Middle frontal gyrus (tissue), 1 donor: ENCODE measurements around the gene COL13A1.

Experiments
- DNase-seq: peaks from one replicate; pipeline ENCODE4 v3.0.0-alpha.2; 2015; ENCODE audit warnings: low spot score; ENCODE audit errors: extremely low spot score

Gene COL13A1

DNA sequence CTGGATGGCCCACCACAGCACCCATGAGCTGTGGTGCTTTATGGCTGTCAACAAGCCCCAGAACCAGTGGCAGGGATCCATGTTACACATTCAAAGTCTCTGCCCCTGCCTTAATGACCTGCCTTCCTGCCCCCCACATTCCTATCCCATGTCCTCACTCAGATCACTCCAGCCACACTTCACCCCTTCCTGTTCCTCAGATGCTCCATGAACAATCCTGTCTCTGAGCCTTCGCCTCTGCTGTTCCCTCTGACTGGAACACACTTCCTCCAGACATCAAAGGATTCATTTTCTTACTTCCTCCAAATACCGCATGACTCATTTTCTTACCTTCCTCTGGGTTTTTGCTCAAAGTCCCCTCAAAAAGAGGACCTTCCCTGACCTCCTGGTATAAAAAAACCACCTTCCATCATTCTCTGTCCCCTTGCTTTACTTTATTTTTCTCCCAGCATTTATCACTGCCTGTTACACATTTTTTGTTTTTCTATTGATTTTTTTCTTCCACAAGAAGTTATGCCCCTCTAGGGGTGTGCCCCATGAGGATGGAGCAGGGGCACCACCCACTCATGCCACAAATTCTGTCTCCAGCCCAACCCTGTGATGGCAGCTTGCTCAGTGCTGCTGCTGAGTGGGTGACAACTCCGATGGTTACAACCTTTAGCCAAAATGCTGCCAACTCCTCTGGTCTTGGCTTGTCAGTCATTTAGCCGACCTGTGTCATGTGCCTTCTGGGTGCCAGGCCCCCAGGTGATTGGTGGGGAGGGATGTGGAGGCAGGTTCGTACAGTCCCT, 18.2 kb downstream of the COL13A1 start:
- DNase-seq, result no peak

DNA sequence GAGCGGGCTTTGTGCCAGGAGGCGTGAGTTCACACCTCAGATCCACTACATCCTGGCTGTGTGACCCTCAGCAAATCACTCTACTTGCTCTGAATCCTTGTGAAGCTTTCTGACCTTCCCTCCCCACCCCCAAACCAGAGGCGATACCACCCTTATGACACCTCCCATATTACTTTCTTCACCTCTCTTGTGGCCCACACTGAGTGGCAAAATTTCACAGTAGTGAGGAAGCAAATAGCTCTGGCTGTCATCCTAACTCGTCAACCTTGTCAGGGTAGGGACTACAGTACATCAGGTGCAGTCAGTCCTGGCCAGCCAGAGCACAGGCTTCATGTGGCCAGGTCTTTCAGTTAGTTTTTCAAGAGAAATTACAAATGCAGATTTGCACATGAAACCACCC, 19.1 kb downstream of the COL13A1 start:
- no peak for DNase-seq

DNA sequence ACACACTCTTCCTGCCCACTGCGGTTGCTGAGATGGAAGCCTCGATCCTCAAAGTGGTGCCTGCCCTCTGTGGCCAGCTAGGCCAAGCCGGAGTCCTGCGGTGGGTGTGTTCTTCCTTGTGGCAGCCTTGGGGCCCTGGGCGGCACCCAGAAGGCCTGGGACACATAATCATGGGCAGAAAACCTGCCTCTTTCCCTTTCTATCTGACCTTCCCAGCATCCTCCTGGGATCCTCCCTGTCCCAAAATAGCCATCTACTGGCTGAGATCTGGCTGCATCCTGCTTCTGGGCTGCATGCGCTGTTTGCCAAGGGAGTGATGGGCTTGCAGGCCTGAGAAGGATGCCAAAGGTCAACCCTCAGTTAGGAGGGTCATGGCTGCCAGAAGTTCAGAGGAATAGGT, 23.9 kb downstream of the COL13A1 start:
- no peak for DNase-seq

DNA sequence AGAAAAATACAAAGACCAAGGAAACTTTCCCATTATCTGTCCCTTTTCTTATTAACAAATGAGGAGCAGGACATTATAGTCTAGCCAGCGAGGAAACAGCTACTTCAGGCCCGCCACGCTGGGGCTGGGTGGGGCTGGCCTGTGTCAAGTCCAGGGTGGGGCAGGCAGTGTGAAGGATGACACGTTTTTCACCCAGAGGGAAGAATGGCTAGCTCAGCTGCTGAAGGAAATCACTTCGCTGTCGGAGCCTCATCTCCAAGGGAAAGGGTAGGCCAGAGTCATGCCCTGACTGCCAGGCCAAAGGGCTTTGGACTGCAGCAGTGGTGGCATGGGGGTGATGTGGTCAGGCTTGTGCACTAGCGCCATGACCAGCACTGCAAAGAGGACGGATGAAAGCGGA, 24.4 kb downstream of the COL13A1 start:
- no peak for DNase-seq

DNA sequence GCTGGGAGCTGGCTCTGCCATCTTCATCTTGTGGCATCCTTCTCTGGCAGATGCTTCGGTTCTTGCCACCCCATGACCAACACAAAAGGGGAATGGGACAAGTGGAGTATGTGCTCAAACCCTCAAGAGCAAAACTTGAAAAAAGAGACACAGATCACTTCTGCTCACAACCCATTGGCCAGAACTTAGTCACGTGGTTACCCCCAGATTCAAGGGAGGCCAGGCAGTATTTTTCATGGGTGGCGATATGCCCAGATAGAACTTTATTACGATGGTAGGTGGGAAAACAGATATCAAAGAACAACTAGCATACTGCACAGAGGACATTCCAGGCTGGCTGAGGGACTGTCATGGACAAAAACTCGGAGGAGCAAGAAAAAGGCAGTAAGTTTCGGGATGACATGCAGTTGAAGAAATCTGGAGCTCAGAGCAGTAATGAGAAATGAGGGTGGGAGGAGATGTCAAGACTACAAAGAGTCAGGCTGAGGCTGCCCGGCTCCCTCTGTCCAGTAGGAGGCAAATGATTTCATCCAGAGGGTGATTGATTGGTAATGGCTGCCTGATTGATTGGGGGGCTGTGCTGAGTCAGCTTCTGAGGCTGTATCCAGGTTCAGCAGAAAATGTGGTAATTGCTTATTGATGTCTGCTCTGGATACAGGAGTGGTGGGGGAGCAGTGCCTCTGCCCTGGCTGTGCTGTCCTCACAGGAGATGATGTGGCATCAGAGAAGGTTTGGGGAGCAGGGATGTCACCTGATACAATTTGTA, 25.3 kb downstream of the COL13A1 start:
- DNase-seq, result no peak

DNA sequence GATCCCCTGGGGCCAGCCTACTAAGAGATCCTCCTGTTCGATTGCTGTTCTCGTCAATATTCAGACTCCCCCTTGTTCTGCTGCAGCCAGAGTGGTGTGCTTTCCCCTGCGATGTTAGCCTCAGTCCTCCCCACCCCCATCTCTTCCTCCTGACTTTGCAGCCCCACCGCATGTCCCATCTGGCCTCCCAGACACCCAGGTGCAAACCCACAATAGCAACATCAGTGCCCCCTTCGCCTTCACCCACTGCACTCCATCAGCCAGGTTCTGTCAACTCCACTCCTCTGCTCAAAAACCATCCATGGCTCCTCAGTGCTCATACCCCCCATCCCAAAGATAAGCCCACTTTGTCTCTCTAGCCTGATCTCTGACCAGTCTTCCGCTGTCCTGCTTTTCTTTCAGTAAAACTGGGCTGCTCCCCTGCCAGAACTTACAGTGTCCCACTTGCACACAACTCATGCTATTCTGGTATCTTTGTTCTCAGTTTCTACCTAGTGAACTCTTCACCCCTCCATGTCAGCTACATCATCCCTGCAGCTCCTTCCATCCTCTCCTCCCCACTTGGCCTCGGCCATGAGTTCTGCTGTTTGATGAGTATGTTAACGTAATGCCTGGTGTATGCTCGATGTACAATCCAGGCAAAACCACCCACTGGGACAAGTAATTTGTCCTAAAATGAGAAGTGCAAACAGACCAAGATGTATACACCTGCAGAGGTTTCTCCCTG, 26.6 kb downstream of the COL13A1 start:
- no peak for DNase-seq

DNA sequence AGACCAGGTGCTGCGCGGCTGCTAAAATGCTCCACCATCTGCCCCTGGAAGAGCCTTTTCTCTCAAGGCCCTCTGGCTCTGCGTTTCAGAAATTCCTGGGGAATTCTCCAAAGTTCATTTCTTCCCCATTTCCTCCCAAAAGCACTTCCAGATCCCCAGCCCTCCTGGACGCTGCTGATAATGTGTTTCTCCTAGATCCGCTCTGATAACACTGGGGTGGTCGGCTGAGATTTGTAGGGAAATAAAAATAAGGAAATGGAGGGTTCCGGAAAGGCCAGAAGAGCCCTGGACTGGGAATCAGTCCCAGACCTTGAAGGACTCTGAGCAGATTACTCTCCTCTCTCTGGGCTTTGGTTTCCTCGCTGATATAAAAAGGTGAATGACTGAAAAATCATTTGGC, 28.1 kb downstream of the COL13A1 start:
- DNase-seq, result no peak

DNA sequence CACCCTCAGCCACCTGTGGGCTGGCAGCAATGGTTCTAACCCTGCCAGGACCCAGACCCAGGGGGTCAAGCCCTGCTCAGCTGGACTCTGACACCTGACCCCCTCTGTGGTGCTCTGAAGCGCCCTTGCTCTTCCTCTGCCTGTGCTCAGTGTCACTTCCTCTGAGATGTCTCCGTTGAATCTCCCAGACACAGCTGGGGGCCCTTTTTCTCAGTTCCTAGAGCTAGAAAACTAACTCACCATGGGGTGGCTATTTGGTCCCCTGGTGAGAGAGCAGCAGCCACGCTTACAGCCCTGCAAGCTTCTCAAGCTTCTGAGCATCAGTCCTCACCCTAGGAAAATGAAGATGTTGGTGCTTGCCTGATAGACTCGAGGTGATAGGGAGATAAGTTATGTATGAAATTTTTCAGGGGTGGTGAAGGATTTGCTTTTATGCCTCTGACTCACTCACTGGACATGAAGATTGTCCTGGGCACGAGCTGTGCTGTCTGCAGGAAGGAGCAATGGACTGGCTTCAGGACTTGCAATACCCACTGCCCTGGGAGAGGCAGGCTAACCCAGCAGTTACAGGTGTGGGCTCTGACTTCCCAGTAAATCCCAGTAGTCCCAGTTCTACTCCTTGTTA, 29.6 kb downstream of the COL13A1 start:
- DNase-seq, result no peak

DNA sequence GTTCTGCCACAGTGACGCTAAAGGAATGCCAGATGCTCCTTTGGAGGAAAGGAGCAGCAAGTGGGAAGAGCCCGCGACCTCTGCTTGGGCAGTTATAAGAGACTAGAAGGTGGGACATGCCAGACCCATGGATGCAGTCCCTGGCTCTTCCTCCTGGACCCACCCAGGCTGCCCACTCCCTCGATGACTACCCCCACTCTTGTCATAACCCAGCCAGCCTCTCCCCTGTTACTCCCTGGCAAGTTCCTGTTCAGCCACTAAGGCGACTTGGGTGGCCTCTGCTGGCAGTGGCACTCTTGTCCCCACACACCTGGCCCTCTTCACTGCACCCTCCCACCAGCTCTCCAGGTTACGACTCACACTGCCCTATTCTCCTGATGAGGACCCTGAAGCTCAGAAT, 33.5 kb downstream of the COL13A1 start:
- DNase-seq, result no peak

DNA sequence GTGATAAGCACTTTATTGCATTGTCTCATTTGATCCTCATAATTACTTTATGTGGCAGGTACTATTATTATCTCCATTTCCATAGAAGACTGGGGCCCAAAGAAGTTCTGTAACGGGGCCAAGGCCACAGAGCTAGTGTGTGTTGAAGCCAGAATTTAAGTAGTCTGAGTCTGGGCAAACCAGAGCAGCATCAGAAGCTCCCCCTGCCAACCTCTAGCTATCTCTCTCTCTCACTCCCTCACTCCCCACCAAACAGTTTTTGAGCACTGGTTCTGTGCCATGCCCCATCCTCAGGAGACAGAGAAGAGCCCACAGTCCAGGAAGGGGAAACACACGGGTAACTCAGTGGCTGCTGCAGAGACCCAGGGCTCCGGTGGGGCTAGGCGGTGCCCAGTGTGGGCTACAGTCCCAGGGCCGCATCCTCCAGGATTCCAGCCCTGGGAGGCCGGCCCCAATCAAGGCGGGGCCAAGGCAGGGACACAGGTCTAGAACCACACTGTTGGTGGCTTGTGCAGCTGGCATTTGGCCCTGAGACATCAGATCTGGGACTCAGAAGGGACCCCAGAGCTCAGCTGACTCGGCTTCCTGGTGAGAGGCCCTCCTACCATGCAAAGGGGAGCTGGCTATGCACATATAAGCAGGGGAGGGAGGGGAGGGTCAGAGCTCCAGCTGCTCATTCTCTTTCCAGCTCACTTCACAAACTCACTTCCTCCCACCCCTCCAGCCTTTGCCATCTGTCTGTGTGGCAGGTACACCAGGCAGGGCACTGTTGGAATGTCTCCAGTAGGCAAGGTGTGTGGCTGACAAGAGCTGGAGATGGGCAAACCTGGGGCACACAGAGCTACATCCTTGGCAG, 34.4 kb downstream of the COL13A1 start:
- DNase-seq, result no peak

DNA sequence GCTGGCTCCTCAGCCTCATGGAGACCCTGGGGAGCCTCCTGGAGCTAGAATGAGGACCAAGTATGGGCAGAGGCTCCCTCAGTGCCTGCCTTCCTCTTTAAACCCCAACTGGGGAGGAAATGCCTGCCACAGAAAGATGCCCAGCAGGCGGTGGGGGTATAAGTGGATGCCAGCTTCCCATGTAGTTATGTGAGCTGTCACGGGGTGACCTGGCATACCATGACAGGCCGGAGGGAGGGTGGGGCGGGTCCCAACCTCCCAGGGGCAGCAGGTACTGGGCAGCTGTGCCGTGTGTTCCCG, 35.0 kb downstream of the COL13A1 start:
- DNase-seq, result no peak

DNA sequence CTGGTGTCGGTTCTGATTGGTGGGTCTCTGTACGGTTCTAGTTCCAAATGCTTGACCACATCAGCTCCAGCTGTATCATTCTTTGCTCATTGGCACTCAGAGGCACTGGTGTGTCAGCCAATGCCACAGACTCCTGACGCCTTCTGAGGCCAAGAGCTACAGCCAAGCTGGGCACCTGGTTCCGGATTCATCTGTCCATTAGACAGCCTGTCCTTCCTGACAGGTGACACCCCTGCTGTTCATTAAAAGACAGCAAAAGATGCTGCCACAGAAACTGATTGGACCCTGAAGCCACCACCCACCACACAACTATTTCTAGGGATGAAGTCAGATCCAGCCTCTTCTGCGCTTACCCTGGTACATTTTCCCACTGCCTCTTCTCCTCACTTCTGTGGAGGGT, 35.6 kb downstream of the COL13A1 start:
- no peak for DNase-seq

DNA sequence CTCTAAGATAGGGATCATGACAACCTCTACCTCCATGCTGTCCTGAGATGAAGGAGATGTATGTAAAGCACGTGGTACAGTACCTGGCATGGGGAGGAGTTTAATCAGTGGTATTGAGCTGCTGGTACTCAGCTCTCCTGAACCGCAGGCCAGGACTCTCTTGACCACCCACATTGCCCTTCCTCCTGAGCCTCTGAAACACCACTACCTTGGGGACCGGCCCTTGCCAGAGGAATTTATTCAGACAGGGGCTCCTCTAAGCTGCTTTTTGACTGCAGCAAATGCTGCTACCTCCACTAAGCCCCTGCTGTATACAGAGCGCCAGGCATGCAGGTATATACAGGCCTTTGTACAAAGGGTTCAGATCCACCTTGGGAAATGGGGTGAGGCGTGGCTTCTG, 36.7 kb downstream of the COL13A1 start:
- no peak for DNase-seq

DNA sequence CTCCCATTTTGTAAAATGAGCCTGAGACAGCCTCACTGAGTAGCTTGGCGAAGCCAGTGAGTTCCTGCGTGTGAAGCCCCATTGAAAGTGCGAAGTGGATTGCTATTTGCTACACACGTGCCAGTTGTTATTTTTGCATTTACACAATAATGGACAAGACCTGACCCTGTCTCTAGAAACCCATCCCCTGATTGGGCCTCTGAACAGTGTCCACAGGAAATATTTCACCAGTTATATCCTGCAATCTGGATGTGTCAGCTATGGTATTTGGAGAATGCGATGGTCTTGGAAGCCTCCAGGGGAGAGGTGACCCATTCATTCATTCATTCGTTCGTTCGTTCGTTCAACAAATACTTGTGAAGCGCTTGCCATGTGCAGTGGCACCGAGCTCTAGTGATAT, 37.1 kb downstream of the COL13A1 start:
- DNase-seq, result no peak

DNA sequence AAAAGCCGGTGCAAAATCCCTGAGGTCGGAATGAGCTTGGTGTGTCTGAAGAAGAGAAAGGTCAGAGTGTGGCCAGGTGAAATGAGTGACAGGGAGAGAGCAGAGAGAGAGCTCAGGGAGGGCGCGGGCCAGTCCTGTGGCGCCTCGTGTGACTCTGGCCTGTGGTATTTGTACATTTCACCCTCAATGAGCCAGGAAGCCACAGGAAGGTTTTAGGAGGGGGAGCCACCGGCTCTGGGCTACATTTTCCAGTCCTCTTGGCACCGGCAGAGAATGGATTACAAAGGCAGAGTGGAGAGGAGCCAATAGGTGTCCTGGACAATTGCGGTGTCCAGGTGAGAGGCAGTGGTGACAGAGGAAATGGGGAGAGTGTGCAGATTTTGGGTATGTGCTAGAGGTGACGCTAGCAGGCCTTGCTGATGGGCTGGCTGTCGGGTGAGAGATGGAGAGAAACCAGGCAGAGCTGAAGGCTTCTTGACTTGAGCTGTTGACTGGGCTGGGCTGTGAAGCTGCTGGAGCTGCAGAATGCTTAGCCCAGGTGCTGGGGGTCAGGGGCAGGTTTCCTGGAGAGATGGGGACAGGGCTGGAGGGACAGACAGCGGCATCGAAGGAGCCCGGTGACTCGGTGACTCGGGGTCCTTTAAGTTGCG, 38.1 kb downstream of the COL13A1 start:
- DNase-seq, result no peak

DNA sequence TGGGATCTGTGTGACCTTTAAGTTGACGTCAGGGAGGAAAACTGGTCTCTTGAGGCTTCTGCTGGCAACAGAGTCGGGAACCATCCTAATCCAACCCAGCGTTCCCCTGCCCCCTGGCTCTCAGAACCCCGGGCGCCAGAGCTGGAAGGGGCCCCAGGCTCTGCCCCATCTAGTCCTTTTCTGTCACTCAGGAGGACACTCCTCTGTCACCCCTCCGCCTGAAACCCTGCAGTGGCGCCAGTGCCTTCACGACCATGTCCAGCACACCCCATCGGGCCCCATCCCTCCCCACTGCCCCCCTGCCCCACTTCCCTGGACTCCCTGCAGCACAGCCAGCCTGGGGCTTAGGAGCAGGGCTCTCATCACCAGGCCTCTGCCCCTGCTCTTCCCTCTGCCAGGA, 39.1 kb downstream of the COL13A1 start:
- no peak for DNase-seq

DNA sequence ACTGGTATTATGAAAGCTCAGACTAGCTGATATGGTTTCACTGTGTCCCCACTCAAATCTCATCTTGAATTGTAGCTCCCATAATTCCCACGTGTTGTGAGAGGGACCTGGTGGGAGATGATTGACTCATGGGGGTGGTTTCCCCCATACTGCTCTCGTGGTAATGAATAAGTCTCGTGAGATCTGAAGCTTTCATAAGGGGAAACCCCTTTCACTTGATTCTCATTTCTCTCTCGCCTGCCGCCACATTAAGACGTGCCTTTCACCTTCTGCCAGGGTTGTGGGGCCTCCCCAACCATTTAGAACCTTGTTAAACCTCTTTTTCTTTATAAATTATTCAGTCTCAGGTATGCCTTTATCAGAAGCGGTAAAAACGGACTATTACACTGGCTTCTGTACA, 40.3 kb downstream of the COL13A1 start:
- no peak for DNase-seq

DNA sequence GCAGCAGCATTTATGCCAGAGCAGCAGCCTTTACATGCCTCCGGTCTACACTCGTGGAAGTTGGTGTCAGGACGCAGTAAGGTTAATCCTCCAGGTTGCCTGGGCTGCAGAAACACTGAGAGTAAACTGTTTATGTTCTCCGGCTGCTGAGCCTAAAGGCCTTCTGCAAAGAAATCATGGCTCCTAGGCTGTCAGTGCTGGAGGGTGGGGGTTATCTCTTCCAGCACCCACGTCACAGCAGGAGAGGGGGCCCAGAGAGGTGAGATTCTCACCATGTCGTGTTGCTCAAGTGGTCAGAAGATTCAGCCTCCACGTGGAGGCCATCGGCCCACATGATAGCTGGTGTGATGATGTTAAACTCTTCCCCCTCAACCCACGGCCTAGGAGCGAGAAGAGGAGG, 41.2 kb downstream of the COL13A1 start:
- no peak for DNase-seq

DNA sequence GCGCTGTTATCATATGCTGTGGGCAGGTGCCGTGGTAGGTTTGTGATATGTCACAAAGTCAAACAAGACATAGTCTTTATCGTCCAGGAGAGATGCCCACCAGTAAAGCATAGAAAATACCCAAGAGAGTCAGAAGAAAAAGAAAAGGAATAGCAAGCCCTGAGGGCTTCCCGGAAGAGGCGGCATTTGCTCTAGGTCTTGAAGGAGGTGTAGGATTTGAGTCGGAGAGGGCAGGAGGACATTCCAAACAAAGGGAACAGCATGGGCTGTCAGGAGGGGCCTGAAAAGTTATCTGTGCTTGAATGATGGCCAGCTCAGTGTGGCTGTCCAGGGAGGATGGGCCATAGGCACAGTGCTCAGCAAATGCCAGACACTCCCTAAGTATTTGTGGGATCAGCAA, 42.2 kb downstream of the COL13A1 start:
- DNase-seq, result no peak

DNA sequence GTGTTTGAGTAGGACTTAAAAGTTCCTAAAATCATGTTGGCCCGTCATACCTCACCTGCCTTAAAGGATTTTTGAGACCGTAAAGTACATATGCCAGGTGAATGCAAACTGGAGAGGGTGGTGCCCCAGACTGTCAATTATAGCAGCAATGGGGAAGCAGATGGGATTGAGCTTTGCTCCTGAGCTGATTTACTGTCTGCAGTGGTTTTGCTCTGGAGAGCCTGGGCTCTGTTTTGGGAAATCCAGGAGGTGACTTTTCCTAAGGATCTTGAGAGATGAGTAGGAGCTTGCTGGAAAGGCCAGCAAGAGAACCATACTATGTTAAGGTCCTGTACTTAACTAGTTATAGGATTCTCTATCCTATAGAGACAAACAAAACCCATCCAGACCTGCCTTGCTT, 43.0 kb downstream of the COL13A1 start:
- no peak for DNase-seq
